Mesothelial cell of epicardium (in vitro differentiated cells): ENCODE data around the gene VSTM2B. TPM values are rescaled to one million over a fixed set of nuclear protein-coding genes. Genes with fewer than 3 reads are reported as not detected.
"Not testable (repeated sequence)": the region's sequence is repeated elsewhere in the genome, so short reads cannot be mapped to it uniquely, and the experiment has no call there.

Experiments used
- DNase-seq, 2 experiments: peaks; one replicate each; pipeline ENCODE4 v3.0.0; 2021; ENCODE audit warnings: low spot score in 2 of 2; ENCODE audit not compliant: unreplicated experiment in 2 of 2
- H3K27ac Mint-ChIP-seq: 2 replicates; pipeline ENCODE4 v1.8.0; 2021; ENCODE audit warnings: mixed read lengths
- H3K27me3 Mint-ChIP-seq: 2 replicates; pipeline ENCODE4 v1.8.0; 2021; ENCODE audit warnings: low read depth, mixed read lengths
- H3K36me3 Mint-ChIP-seq: 2 replicates; pipeline ENCODE4 v1.8.0; 2021; ENCODE audit warnings: mixed read lengths
- H3K4me1 Mint-ChIP-seq: 2 replicates; pipeline ENCODE4 v1.8.0; 2021; ENCODE audit warnings: mixed read lengths
- H3K4me3 Mint-ChIP-seq: 2 replicates; pipeline ENCODE4 v1.8.0; 2021; ENCODE audit warnings: mild to moderate bottlenecking, moderate library complexity, mixed read lengths
- H3K9me3 Mint-ChIP-seq: 2 replicates; pipeline ENCODE4 v1.8.0; 2021; ENCODE audit warnings: mixed read lengths
- total RNA-seq: library from RNA; stranded (reverse); gene quantifications from 3 replicates; pipeline ENCODE4 v1.2.1, GENCODE V29; 2021
- TF ChIP-seq, protein P1 (sequence below): fragments of 200-600 bp; sonication (generic); IDR thresholded peaks from one replicate; pipeline ENCODE4 v1.5.0; 2021; ENCODE audit warnings: antibody characterized with exemption; ENCODE audit not compliant: unreplicated experiment

VSTM2B gene
- total RNA-seq, 1 donor from 2014 or later, result not detected

DNA sequence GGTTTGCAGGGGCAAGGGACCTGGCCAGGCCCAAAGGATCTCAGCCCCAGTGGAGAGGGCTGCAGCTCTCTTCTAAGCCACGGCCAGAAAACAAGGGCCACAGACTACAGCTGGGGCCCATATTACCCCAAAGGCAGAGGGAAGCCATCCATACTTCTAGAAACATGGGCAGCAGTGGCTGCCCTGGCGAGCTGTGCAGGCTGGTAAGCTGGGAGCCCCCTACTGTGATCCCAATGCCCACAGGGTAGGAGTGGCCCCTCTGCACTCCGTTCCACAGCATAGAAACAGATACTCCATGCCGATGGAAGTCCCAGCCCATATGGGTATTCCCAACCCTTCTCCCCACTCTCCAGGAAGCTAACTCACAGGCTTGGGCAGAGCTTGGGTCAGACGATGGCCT, 25.1 kb downstream of the VSTM2B start:
- Mint-ChIP-seq H3K4me3 (no peak overlapping the region), H3K27me3 (peaks cover 32% of the 10 kb centered on the region)
- TF ChIP-seq, protein P1, sequence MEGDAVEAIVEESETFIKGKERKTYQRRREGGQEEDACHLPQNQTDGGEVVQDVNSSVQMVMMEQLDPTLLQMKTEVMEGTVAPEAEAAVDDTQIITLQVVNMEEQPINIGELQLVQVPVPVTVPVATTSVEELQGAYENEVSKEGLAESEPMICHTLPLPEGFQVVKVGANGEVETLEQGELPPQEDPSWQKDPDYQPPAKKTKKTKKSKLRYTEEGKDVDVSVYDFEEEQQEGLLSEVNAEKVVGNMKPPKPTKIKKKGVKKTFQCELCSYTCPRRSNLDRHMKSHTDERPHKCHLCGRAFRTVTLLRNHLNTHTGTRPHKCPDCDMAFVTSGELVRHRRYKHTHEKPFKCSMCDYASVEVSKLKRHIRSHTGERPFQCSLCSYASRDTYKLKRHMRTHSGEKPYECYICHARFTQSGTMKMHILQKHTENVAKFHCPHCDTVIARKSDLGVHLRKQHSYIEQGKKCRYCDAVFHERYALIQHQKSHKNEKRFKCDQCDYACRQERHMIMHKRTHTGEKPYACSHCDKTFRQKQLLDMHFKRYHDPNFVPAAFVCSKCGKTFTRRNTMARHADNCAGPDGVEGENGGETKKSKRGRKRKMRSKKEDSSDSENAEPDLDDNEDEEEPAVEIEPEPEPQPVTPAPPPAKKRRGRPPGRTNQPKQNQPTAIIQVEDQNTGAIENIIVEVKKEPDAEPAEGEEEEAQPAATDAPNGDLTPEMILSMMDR, result no peak

DNA sequence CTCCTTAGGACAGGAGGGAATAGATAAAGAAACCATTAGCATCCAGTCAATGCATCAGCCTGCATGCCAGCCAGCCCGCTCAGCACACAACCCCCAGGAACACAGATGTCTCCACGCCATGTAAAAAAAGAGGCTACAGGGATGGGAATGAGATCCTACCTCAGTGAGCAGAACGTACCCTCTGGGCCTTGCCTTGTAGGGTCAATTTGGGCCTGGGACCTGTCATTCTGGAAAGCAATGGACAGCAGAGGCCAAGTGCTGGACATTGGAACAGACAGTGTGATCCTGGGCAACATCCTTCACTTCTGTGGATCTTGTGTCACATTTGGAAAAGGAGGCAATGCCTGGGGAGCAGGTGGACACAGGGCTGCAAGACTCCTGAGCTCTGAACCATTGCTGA, 26.0 kb downstream of the VSTM2B start:
- no peak for DNase-seq
- no peaks in the 10 kb centered on the region for H3K36me3 Mint-ChIP-seq
- H3K9me3 Mint-ChIP-seq, result peaks cover 30% of the 10 kb centered on the region
- H3K4me3 Mint-ChIP-seq, result no peak overlapping the region
- no peaks in the 10 kb centered on the region for H3K4me1 Mint-ChIP-seq
- H3K27ac Mint-ChIP-seq, result no peak overlapping the region
- TF ChIP-seq, protein P1, result no peak
- peaks cover 30% of the 10 kb centered on the region for H3K27me3 Mint-ChIP-seq

More for the DNA sequence above, 25.1 kb downstream of the VSTM2B start:
- Mint-ChIP-seq H3K4me1 (no peaks in the 10 kb centered on the region), H3K9me3 (peaks cover 25% of the 10 kb centered on the region), H3K36me3 (no peaks in the 10 kb centered on the region), H3K27ac (no peak overlapping the region)
- DNase-seq, result no peak

DNA sequence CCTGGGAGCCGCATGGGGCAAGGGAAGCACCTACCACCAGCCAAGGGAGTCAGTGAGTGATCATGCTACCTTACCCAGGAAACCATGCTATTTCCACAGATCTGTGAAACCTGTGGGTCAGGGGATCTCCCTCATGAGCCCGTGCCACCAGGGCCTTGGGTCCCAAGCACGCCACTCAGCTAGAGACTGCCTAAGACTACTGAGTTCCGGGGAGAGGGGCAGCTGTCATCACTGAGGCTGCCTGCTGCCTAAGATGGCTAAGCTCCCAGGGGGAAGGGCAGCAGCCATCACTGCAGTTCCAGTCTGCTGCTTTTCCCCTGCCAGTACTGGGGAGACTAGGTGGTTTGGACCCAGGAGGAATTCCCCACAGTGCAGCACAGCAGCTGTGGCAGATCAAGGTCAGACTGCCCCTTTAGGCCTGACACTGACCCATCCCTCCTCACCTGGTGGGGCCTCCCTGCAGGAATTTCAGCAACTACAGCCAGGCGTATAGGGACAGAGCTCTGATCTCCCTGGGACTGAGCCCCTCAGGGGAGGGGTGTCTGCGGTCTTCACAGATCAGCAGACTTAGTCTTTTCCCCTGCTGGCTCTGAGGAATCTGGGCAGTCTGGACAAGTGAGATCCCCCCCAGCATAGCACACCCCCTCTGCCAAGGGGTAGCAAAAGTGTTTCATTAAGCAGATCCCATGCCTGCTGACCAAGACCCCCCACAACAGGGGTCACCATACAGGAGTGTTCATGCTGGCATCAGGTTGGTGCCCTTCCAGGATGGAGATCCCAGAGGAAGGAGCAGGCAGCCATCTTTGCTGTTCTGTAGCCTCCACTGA, 26.9 kb downstream of the VSTM2B start:
- TF ChIP-seq, protein P1, result no peak
- Mint-ChIP-seq H3K27ac (no peak overlapping the region), H3K9me3 (peaks cover 30% of the 10 kb centered on the region), H3K4me1 (no peaks in the 10 kb centered on the region), H3K27me3 (peaks cover 26% of the 10 kb centered on the region), H3K36me3 (no peaks in the 10 kb centered on the region), H3K4me3 (no peak overlapping the region)
- no peak for DNase-seq

DNA sequence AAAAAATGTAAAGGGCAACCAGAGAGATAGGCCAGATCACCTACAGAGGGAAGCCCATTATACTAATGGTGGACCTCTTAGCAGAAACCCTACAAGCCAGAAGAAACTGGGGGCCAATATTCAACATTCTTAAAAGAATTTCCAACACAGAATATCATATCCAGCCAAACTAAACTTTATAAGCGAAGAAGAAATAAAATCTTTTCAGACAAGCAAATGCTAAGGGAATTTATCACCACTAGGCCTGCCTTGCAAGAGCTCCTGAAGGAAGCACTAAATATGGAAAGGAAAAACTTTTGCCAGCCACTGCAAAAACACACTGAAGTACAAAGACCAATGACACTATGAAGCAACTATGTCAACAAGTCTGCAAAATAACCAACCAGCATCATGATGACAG, 28.4 kb downstream of the VSTM2B start:
- no peaks in the 10 kb centered on the region for H3K4me1 Mint-ChIP-seq
- H3K27ac Mint-ChIP-seq, result no peak overlapping the region
- no peak for DNase-seq
- H3K27me3 Mint-ChIP-seq, result peaks cover 20% of the 10 kb centered on the region
- peaks cover 38% of the 10 kb centered on the region for H3K9me3 Mint-ChIP-seq
- TF ChIP-seq, protein P1, result no peak
- no peaks in the 10 kb centered on the region for H3K36me3 Mint-ChIP-seq
- no peak overlapping the region for H3K4me3 Mint-ChIP-seq

DNA sequence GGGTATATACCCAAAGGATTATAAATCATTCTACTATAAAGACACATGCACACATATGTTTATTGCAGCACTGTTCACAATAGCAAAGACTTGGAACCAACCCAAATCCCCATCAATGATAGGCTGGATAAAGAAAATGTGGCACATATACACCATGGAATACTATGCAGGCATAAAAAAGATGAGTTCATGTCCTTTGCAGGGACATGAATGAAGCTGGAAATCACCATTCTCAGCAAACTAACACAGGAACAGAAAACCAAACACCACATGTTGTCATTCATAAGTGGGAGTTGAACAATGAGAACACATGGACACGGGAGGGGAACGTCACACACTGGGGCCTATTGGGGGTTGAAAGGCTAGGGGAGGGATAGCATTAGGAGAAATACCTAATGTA, 33.3 kb downstream of the VSTM2B start:
- not testable (repeated sequence) for DNase-seq, H3K4me3 Mint-ChIP-seq, H3K36me3 Mint-ChIP-seq, H3K4me1 Mint-ChIP-seq, H3K27ac Mint-ChIP-seq
- Mint-ChIP-seq H3K27me3 (peaks cover 30% of the 10 kb centered on the region), H3K9me3 (peaks cover 35% of the 10 kb centered on the region)

DNA sequence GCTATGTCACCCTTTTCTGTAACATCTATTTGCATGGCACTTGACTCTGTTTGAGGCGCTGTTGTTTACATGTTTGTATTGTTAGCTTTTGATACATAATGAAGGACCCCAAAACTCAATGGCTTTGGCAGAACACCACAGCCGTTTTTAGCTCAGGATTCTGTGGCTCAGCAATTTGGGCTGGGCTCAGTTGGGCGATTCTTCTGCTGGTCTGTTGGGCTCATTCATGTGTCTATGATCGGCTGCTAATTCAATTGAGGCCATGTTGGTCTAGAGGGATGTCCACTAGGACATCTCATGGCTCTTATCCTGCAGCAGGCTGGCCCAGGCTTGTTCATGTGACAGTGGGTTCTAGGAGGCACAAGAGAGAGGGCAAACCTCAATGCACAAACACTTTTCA, 33.9 kb downstream of the VSTM2B start:
- Mint-ChIP-seq H3K36me3 (no peaks in the 10 kb centered on the region), H3K9me3 (peaks cover 28% of the 10 kb centered on the region), H3K27ac (no peak overlapping the region), H3K4me3 (no peak overlapping the region), H3K27me3 (peaks cover 34% of the 10 kb centered on the region), H3K4me1 (no peaks in the 10 kb centered on the region)
- no peak for DNase-seq
- TF ChIP-seq, protein P1, result no peak
